Left ventricle myocardium superior (tissue), 1 donor: ENCODE data around the gene FOXJ2. TPM values are rescaled to one million over a fixed set of nuclear protein-coding genes. Genes with fewer than 3 reads are reported as not detected.

Source experiments
- ATAC-seq: fragments of 200-7000 bp; cut with Tn5 transposase; one replicate; pipeline ENCODE4 v1.9.1; 2020; ENCODE audit warnings: mild to moderate bottlenecking, moderate library complexity
- DNase-seq: peaks from one replicate; pipeline ENCODE4 v3.0.0-alpha.2; 2020
- intact Hi-C: fragments of 100-400 bp; cut with micrococcal nuclease; formaldehyde crosslinking; loops from one replicate; pipeline ENCODE4 v1.11.0; 2022
- total RNA-seq: library from RNA; stranded (reverse); fragmentation: NEBNext Ultra II Directional; extraction: Animal tissue kit (Norgen Biotek cat#: 25700); gene quantifications from one replicate; pipeline ENCODE4 v1.2.1, GENCODE V29; 2021
- donor health status: DM: no; HTN: yes; CAD: no; lungs with severe emphysema.

The FOXJ2 gene
- total RNA-seq, 1 donor from 2014 or later: 25.9 TPM

GRCh38 chr12:8089716-8090115 is 57.2 kb downstream of the FOXJ2 start:
- intact Hi-C loops: no loop called here
- no peak for ATAC-seq
- DNase-seq: no peak

- intact Hi-C loops: no loop called here
- ATAC-seq: no peak
Observed at GRCh38 chr12:8093291-8093690, 60.8 kb downstream of the FOXJ2 start.

GRCh38 chr12:8096281-8096915 is 63.9 kb downstream of the FOXJ2 start:
- no peak for ATAC-seq
- intact Hi-C loops: no loop called here

More at GRCh38 chr12:8093291-8093690, 60.8 kb downstream of the FOXJ2 start:
- no peak for DNase-seq

GRCh38 chr12:8099235-8099634 is 66.7 kb downstream of the FOXJ2 start:
- DNase-seq: no peak
- no peak for ATAC-seq
- intact Hi-C loops: no loop called here

More at GRCh38 chr12:8096281-8096915, 63.9 kb downstream of the FOXJ2 start:
- DNase-seq: no peak

Other genes with a start within 250 kb of the FOXJ2 start
- gene NANOG, start 243.3 kb upstream of the FOXJ2 start, total RNA-seq: not detected
- not detected for gene SLC2A14, start 159.8 kb upstream of the FOXJ2 start, total RNA-seq
- 12.3 TPM for gene SLC2A3, start 96.5 kb upstream of the FOXJ2 start, total RNA-seq
- 6.9 TPM for gene C3AR1, start 33.6 kb downstream of the FOXJ2 start, total RNA-seq
- gene NECAP1, start 49.6 kb downstream of the FOXJ2 start, total RNA-seq: 18.7 TPM
- gene CLEC4A, start 90.9 kb downstream of the FOXJ2 start, total RNA-seq: not detected
- gene ZNF705A, start 124.3 kb downstream of the FOXJ2 start, total RNA-seq: not detected
- gene FAM90A1, start 194.9 kb downstream of the FOXJ2 start, total RNA-seq: not detected